ENCODE measurements around the gene SRL. TPM values are rescaled to one million over a fixed set of nuclear protein-coding genes. Genes with fewer than 3 reads are reported as not detected.
"Not testable (repeated sequence)": the region's sequence is repeated elsewhere in the genome, so short reads cannot be mapped to it uniquely, and the experiment has no call there.

Gene SRL
- total RNA-seq, 4 donors from 2014 or later: 0.67 to 1.1 (median 0.84) TPM

DNA sequence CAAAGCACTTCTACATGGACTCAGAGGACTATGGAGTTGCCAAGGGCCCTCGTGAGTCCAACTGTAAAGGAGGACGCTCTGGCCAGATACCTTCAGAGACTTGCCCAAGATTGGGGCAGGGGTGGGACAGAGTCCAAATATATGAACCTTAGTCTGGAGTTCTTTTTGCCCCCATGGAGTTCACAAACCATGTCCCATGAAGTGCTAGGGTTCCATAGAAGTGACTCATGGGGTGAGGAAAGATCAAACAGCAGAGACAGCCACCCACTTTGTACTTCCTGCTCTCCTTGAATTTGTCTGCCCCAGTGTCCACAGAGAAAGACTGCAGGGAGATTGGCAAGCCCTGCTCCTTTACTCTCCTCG lies 29.0 kb downstream of the SRL start:
- Histone ChIP-seq H3K27ac (peak overlapping the region; percentile 82 to 98 (median 95)), H3K4me3 (replicated peaks in 1 of 3) (no peak overlapping the region), H3K9me3 (no peaks in the 10 kb centered on the region), H3K4me1 (peaks cover 46 to 62% of the 10 kb centered on the region in 2 donors), H3K36me3 (no peaks in the 10 kb centered on the region), H3K27me3 (no peaks in the 10 kb centered on the region)
- WGBS, 2 donors: 53 to 55% methylated on average over 3 of the region's 3 CpGs
- intact Hi-C loops (cut with DNase I): no loop called here
- DNase-seq: peak; percentile 51 to 59
- TF ChIP-seq, protein P1, sequence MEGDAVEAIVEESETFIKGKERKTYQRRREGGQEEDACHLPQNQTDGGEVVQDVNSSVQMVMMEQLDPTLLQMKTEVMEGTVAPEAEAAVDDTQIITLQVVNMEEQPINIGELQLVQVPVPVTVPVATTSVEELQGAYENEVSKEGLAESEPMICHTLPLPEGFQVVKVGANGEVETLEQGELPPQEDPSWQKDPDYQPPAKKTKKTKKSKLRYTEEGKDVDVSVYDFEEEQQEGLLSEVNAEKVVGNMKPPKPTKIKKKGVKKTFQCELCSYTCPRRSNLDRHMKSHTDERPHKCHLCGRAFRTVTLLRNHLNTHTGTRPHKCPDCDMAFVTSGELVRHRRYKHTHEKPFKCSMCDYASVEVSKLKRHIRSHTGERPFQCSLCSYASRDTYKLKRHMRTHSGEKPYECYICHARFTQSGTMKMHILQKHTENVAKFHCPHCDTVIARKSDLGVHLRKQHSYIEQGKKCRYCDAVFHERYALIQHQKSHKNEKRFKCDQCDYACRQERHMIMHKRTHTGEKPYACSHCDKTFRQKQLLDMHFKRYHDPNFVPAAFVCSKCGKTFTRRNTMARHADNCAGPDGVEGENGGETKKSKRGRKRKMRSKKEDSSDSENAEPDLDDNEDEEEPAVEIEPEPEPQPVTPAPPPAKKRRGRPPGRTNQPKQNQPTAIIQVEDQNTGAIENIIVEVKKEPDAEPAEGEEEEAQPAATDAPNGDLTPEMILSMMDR (IDR thresholded peaks at IDR 0.05): no peak
- no peak for TF ChIP-seq POLR2A (IDR thresholded peaks at IDR 0.05)

- Histone ChIP-seq H3K27ac (peak overlapping the region; percentile 82 to 98 (median 95)), H3K9me3 (no peaks in the 10 kb centered on the region), H3K27me3 (no peaks in the 10 kb centered on the region), H3K4me1 (peaks cover 40 to 62% of the 10 kb centered on the region in 2 donors), H3K4me3 (replicated peaks in 1 of 3) (no peak overlapping the region), H3K36me3 (no peaks in the 10 kb centered on the region)
- DNase-seq: no peak
- TF ChIP-seq, protein P1 (IDR thresholded peaks at IDR 0.05): no peak
- TF ChIP-seq POLR2A (IDR thresholded peaks at IDR 0.05): no peak
- intact Hi-C loops (cut with DNase I): no loop called here
- WGBS, 2 donors: 88 to 97% methylated on average over 11 of the region's 11 CpGs
Observed at GRCh38 chr16:4212211-4212933, 29.5 kb downstream of the SRL start.

- H3K4me3 ChIP-seq (replicated peaks in 1 of 3); intact Hi-C loops (cut with DNase I); H3K36me3 ChIP-seq; H3K9me3 ChIP-seq; DNase-seq; H3K27me3 ChIP-seq: not testable (repeated sequence)
- H3K4me1 ChIP-seq: peaks cover 33 to 61% of the 10 kb centered on the region in 2 donors
- peak overlapping the region in 2 of 3 donors; percentile 95 to 98 for H3K27ac ChIP-seq
- WGBS, 2 donors: 93 to 95% methylated on average over 22 of the region's 22 CpGs
Observed at GRCh38 chr16:4211445-4212210, 30.3 kb downstream of the SRL start.

GRCh38 chr16:4209666-4210065 lies 32.2 kb downstream of the SRL start:
- TF ChIP-seq, protein P1 (IDR thresholded peaks at IDR 0.05): no peak
- no peak for TF ChIP-seq POLR2A (IDR thresholded peaks at IDR 0.05)
- H3K36me3 ChIP-seq: no peaks in the 10 kb centered on the region
- no peak overlapping the region for H3K4me3 ChIP-seq (replicated peaks in 1 of 3)
- no peak for DNase-seq
- intact Hi-C loops (cut with DNase I): loop anchor here (5.0 kb wide), 1 partner anchor 123 kb away; no protein-coding TSS in a partner anchor
- H3K4me1 ChIP-seq: peaks cover 24 to 60% of the 10 kb centered on the region in 2 donors
- no peak overlapping the region for H3K27ac ChIP-seq
- H3K27me3 ChIP-seq: no peaks in the 10 kb centered on the region
- 87 to 89% methylated on average over 6 of the region's 6 CpGs for WGBS, 2 donors
- no peaks in the 10 kb centered on the region for H3K9me3 ChIP-seq

DNA sequence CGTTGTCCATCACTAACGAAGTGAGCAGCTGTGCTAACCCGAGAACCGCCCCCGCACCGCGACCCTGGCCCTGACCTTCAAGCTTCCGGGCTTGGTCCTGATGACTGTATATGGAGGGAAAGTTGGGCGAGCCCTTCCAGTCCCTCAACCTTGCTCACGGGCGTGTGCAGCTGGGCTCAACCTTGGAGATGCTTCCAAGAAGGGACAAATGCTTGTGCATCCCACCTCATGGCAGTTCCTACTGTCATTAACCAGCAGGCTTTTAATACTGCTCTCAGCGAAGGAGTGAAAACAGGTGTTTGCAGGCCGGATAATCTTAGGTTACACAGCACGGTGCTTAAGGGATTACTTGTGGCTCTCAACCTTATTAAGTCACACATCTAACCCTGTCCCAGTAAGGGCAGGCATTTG lies 33.5 kb downstream of the SRL start:
- no peak for DNase-seq
- Histone ChIP-seq H3K27ac (peak overlapping the region in 1 of 3 donors; percentile 64), H3K36me3 (no peaks in the 10 kb centered on the region), H3K27me3 (no peaks in the 10 kb centered on the region), H3K4me3 (replicated peaks in 1 of 3) (no peak overlapping the region), H3K9me3 (no peaks in the 10 kb centered on the region), H3K4me1 (peaks cover 14 to 49% of the 10 kb centered on the region in 2 donors)
- 89% methylated on average over 14 of the region's 14 CpGs for WGBS, 2 donors
- no peak for TF ChIP-seq POLR2A (IDR thresholded peaks at IDR 0.05)
- TF ChIP-seq, protein P1 (IDR thresholded peaks at IDR 0.05): no peak
- intact Hi-C loops (cut with DNase I): loop anchor here (5.0 kb wide), 1 partner anchor 124 kb away; no protein-coding TSS in a partner anchor
